Peyer's patch (tissue), 4 donors: ENCODE data around the gene MEF2A. TPM values are rescaled to one million over a fixed set of nuclear protein-coding genes. Genes with fewer than 3 reads are reported as not detected.
A peak's percentile ranks its signal among the peaks of the same experiment; 100 is the strongest.

ENCODE experiments used
- DNase-seq, 3 donors: peaks; one replicate each; pipeline ENCODE4 v3.0.0-alpha.2; 2017 to 2019
- H3K27ac ChIP-seq, 4 donors: fragments of 200-600 bp; sonication (generic); one replicate each; pipeline ENCODE4 v1.5.1; 2016 to 2019
- H3K27me3 ChIP-seq, 2 donors: fragments of 200-600 bp; sonication (generic); one replicate each; pipeline ENCODE4 v1.5.1; 2019
- H3K36me3 ChIP-seq, 3 donors: fragments of 200-600 bp; sonication (generic); one replicate each; pipeline ENCODE4 v1.5.1; 2016 to 2019
- H3K4me1 ChIP-seq, 4 donors: fragments of 200-600 bp; sonication (generic); one replicate each; pipeline ENCODE4 v1.5.1; 2016 to 2019
- H3K4me3 ChIP-seq, 4 donors: fragments of 200-600 bp; sonication (generic); 1 replicate in 3 of 4; 2 replicates in 1 of 4; pipeline ENCODE4 v1.5.1; 2016 to 2019; ENCODE audit warnings: mild to moderate bottlenecking in 1 of 4
- H3K9me3 ChIP-seq, 4 donors: fragments of 200-600 bp; sonication (generic); one replicate each; pipeline ENCODE4 v1.5.1; 2016 to 2019; ENCODE audit warnings: mild to moderate bottlenecking in 1 of 4
- POLR2A ChIP-seq, 2 donors: fragments of 450-650 bp; IDR thresholded peaks; one replicate each; pipeline ENCODE4 v1.5.1; 2017; ENCODE audit warnings: antibody characterized with exemption in 2 of 2, mild to moderate bottlenecking in 2 of 2, moderate library complexity in 2 of 2
- total RNA-seq, 4 donors: library from RNA; depleted of rRNA; stranded (reverse); fragments of >200 nt; gene quantifications; one replicate each; pipeline ENCODE4 v1.1.0, GENCODE V29; 2016
- TF ChIP-seq, protein P1 (sequence below), 6 experiments: fragments of 450-650 bp in 4 of 6; fragments of 200-600 bp in 2 of 6; sonication (generic) in 1 of 6; IDR thresholded peaks; one replicate each; pipeline ENCODE4 v1.5.1; 2017 to 2019; ENCODE audit warnings: antibody characterized with exemption in 6 of 6, mild to moderate bottlenecking in 3 of 6, moderate library complexity in 1 of 6

The MEF2A gene
- total RNA-seq, 4 donors from 2014 or later: 34.1 to 94.1 (median 41.4) TPM

DNA sequence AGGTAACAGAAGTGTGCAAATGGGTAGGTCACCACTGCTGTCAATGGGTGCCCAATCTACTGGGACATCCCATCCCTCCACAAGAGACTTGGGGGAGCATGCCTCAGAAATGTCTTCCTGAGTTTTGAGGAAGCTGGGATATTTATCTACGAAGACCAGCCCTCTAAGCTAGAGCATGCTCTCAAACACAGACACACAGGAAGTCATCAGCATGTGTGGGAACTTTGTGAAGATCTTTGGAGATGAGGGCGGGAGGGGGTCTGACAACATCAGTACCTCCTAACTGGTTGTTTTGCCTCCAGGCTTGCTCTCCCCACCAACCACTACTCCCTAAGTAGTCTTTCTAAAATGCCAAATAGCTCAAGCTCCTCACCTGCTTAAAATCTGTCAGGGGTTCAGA lies 3.5 kb upstream of the MEF2A start:
- Histone ChIP-seq H3K9me3 (no peaks in the 10 kb centered on the region), H3K4me3 (no peak overlapping the region), H3K36me3 (no peaks in the 10 kb centered on the region), H3K27me3 (no peaks in the 10 kb centered on the region), H3K27ac (no peak overlapping the region), H3K4me1 (peaks cover 0 to 7% (median 1%) of the 10 kb centered on the region in 4 donors)
- TF ChIP-seq POLR2A (IDR thresholded peaks at IDR 0.05): no peak
- TF ChIP-seq, protein P1, sequence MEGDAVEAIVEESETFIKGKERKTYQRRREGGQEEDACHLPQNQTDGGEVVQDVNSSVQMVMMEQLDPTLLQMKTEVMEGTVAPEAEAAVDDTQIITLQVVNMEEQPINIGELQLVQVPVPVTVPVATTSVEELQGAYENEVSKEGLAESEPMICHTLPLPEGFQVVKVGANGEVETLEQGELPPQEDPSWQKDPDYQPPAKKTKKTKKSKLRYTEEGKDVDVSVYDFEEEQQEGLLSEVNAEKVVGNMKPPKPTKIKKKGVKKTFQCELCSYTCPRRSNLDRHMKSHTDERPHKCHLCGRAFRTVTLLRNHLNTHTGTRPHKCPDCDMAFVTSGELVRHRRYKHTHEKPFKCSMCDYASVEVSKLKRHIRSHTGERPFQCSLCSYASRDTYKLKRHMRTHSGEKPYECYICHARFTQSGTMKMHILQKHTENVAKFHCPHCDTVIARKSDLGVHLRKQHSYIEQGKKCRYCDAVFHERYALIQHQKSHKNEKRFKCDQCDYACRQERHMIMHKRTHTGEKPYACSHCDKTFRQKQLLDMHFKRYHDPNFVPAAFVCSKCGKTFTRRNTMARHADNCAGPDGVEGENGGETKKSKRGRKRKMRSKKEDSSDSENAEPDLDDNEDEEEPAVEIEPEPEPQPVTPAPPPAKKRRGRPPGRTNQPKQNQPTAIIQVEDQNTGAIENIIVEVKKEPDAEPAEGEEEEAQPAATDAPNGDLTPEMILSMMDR (IDR thresholded peaks at IDR 0.05): no peak
- no peak for DNase-seq

DNA sequence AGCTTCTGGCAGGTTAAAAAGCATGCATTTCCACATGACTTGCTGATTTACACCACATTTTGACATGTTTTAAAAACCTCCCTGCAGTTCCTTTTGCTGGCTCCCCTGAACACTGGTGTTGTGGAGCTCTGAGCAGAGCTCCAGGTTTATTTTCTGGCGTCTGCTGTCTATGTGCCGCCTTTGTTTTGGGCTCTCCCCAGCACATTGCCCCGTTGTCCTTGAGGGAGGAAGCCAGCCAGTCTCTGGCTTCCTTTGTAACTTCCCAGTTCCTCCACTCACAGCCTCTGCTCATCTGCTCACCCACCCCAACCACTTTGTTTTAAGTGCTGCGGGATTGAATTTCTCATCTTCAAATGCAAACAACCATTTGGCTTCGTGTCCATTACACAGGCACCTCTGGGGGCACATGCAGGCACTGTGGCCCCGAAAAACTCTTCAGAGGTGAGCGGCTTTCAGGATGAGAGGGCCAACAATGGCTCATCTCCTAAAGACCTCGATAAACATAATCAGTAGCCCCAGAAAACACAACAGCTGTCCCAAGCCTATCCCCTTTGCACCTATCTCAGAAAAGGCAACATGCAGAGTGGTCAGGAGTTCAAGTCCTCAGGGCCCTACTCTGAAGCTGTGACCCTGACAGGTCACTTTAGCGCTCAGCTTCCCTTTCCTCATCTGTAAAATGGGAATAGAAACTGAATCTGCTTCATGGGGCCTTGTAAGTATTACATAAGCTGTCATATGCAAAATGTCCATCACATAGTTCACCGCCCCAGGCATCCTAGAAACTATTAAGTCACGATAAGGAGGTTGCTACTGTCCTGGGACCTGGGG lies 1.3 kb upstream of the MEF2A start:
- H3K4me1 ChIP-seq: peaks cover 0 to 15% (median 10%) of the 10 kb centered on the region in 4 donors
- H3K36me3 ChIP-seq: no peaks in the 10 kb centered on the region
- TF ChIP-seq POLR2A (IDR thresholded peaks at IDR 0.05): no peak
- TF ChIP-seq, protein P1 (IDR thresholded peaks at IDR 0.05): no peak
- peak overlapping the region; percentile 77 to 94 (median 90) for H3K4me3 ChIP-seq
- no peaks in the 10 kb centered on the region for H3K9me3 ChIP-seq
- peak overlapping the region; percentile 97 to 99 (median 98) for H3K27ac ChIP-seq
- DNase-seq: peak in 2 of 3 donors; percentile 20 to 52
- H3K27me3 ChIP-seq: no peaks in the 10 kb centered on the region

DNA sequence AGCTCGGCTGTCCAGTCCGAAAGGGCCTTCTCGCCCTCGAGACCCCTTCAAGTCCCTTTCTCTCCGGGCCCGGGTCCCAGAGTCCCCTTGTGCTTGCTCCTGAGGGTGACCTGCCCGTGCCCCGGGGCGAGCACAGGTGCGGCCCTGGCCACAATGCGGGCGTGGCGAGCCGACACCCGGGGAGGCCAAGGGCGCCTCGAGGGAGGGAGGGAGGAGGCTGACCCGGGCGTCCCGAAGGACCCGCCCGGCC lies 810 bp upstream of the MEF2A start:
- TF ChIP-seq POLR2A (IDR thresholded peaks at IDR 0.05): peak in 1 of 2 donors; percentile 34
- TF ChIP-seq, protein P1 (IDR thresholded peaks at IDR 0.05): peak in 1 of 6 experiments; percentile 1
- Histone ChIP-seq H3K4me3 (peak overlapping the region; percentile 77 to 94 (median 90)), H3K36me3 (no peaks in the 10 kb centered on the region), H3K9me3 (no peaks in the 10 kb centered on the region), H3K27ac (peak overlapping the region; percentile 97 to 99 (median 98)), H3K4me1 (peaks cover 0 to 15% (median 10%) of the 10 kb centered on the region in 4 donors), H3K27me3 (no peaks in the 10 kb centered on the region)
- DNase-seq: peak in 1 of 3 donors; percentile 92

DNA sequence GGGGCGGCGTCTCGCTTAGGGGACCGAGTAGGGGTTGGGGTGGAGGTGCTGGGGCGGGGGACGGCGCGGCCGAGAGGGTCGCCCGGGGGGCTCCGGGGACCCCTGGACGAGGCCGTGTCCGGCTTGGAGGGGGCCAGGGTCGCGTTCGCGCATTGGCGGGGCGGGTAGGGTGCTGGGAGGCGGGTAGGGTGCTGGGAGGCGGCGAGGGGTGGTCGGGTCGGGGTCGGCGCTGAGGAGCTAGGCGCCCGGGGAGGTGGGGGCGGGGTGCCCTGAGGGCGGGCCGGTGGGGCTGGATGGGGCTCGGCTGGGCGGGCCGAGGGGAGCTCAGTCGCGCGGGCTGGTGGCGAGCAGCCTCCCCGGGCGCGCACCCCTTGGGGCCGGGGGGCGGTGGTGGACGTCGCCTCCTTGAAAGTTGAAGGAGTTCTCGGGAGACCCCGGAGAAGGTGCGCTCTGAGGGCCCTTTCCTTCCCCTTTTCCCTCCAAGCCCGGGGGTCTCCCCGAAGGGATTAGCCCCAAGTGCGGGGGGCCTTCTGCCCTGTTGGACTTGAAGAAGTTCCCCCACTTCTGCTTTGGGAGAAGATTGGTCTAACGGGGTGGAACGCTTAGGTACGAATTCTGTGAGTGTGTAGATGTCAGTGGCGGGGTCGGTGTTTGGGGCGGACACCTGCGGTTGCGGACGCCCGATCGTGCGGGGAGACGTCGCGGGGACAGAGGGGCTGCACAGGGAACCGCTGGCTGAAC lies 543 bp downstream of the MEF2A start:
- Histone ChIP-seq H3K27ac (peak overlapping the region; percentile 97 to 99 (median 98)), H3K27me3 (no peaks in the 10 kb centered on the region), H3K36me3 (no peaks in the 10 kb centered on the region), H3K9me3 (no peaks in the 10 kb centered on the region), H3K4me3 (peak overlapping the region; percentile 77 to 94 (median 90)), H3K4me1 (peaks cover 0 to 15% (median 10%) of the 10 kb centered on the region in 4 donors)
- no peak for TF ChIP-seq POLR2A (IDR thresholded peaks at IDR 0.05)
- peak; percentile 34 to 66 (median 56) for DNase-seq

DNA sequence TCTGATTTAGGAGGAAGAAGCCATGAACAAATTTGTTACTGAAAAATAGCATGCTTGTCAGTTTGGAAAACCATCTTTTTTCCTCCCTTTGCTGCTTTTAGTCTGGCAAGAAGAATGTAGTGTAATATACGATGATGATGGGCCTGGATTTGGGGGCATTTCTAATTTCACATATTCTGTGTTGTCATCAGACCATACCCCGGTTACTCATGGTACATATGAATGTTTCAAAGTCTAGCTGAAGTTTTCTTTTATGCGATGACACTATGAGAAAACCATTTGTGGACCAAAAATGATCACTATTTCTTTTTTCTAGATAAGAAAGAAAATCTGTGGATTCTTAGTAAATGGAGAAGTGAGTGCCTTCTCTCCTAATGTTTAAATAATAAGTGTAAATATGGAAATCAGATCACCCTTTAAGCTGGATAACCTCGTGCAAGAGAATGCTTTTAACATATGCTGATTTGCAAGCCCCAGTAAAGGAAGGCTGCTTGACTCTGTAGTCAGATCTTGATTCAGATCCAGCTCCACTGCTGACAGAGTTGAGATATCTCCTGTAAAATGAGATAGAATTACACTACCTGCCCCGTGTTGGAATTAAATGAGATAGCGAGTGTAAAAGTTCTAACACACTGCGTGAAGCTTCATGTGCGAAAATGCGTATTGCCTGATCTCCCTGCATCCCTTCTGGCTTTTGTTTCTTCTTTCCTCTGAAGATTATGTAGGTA lies 3.0 kb downstream of the MEF2A start:
- no peak overlapping the region for H3K4me3 ChIP-seq
- peak overlapping the region in 2 of 4 donors; percentile 15 to 98 for H3K27ac ChIP-seq
- H3K9me3 ChIP-seq: no peaks in the 10 kb centered on the region
- no peaks in the 10 kb centered on the region for H3K27me3 ChIP-seq
- no peak for TF ChIP-seq POLR2A (IDR thresholded peaks at IDR 0.05)
- TF ChIP-seq, protein P1 (IDR thresholded peaks at IDR 0.05): no peak
- no peaks in the 10 kb centered on the region for H3K36me3 ChIP-seq
- no peak for DNase-seq
- peaks cover 0 to 21% (median 11%) of the 10 kb centered on the region in 4 donors for H3K4me1 ChIP-seq
